ENCODE data around the gene SUPT3H. TPM values are rescaled to one million over a fixed set of nuclear protein-coding genes. Genes with fewer than 3 reads are reported as not detected.

SUPT3H gene
- total and polyA plus RNA-seq, 12 donors = 10.0 to 56.2 (median 16.6) TPM

GRCh38 chr6:44960898-44961297 lies 416.8 kb downstream of the SUPT3H start:
- no peak for TF ChIP-seq POLR2A (IDR thresholded peaks at IDR 0.05)
- no peak for TF ChIP-seq CTCF (IDR thresholded peaks at IDR 0.05)
- Histone ChIP-seq H3K27me3 (no peaks in the 10 kb centered on the region), H3K4me1 (replicated peaks in 1 of 2) (peaks cover 0 to under 1% of the 10 kb centered on the region in 2 donors), H3K9me3 (replicated peaks in 1 of 3) (no peaks in the 10 kb centered on the region), H3K27ac (no peak overlapping the region), H3K36me3 (replicated peaks in 1 of 2) (no peaks in the 10 kb centered on the region), H3K4me3 (no peak overlapping the region)
- DNase-seq = no peak
- WGBS, 4 donors = 60 to 71% (median 67%) methylated on average over 4 of the region's 4 CpGs
- intact Hi-C loops (cut with DNase I) = no loop called here

- no peak for DNase-seq
- no peaks in the 10 kb centered on the region for H3K36me3 ChIP-seq (replicated peaks in 1 of 2)
- no peaks in the 10 kb centered on the region for H3K9me3 ChIP-seq (replicated peaks in 1 of 3)
- H3K4me3 ChIP-seq = no peak overlapping the region
- intact Hi-C loops (cut with DNase I) = no loop called here
- TF ChIP-seq POLR2A (IDR thresholded peaks at IDR 0.05) (no peak), CTCF (IDR thresholded peaks at IDR 0.05) (no peak)
- no peaks in the 10 kb centered on the region for H3K4me1 ChIP-seq (replicated peaks in 1 of 2)
- no peak overlapping the region for H3K27ac ChIP-seq
- WGBS, 4 donors = 90 to 93% (median 90%) methylated on average over 3 of the region's 3 CpGs
- no peaks in the 10 kb centered on the region for H3K27me3 ChIP-seq
Observed at GRCh38 chr6:44959651-44960050, 418.1 kb downstream of the SUPT3H start.

- H3K9me3 ChIP-seq (replicated peaks in 1 of 3) = no peaks in the 10 kb centered on the region
- no peak for DNase-seq
- H3K36me3 ChIP-seq (replicated peaks in 1 of 2) = no peaks in the 10 kb centered on the region
- TF ChIP-seq POLR2A (IDR thresholded peaks at IDR 0.05) = no peak
- TF ChIP-seq CTCF (IDR thresholded peaks at IDR 0.05) = no peak
- H3K27me3 ChIP-seq = no peaks in the 10 kb centered on the region
- no peak overlapping the region for H3K27ac ChIP-seq
- no peak overlapping the region for H3K4me3 ChIP-seq
- intact Hi-C loops (cut with DNase I) = no loop called here
- WGBS, 4 donors = 83 to 94% (median 88%) methylated on average over 4 of the region's 4 CpGs
- no peaks in the 10 kb centered on the region for H3K4me1 ChIP-seq (replicated peaks in 1 of 2)
Observed at GRCh38 chr6:44957156-44957555, 420.6 kb downstream of the SUPT3H start.

- no peaks in the 10 kb centered on the region for H3K9me3 ChIP-seq (replicated peaks in 1 of 3)
- no peaks in the 10 kb centered on the region for H3K36me3 ChIP-seq (replicated peaks in 1 of 2)
- DNase-seq = no peak
- no peak overlapping the region for H3K4me3 ChIP-seq
- H3K27me3 ChIP-seq = no peaks in the 10 kb centered on the region
- TF ChIP-seq CTCF (IDR thresholded peaks at IDR 0.05) (no peak), POLR2A (IDR thresholded peaks at IDR 0.05) (no peak)
- H3K4me1 ChIP-seq (replicated peaks in 1 of 2) = no peaks in the 10 kb centered on the region
- intact Hi-C loops (cut with DNase I) = no loop called here
- no peak overlapping the region for H3K27ac ChIP-seq
- 89 to 98% (median 96%) methylated on average over 5 of the region's 5 CpGs for WGBS, 4 donors
Observed at GRCh38 chr6:44956396-44956795, 421.3 kb downstream of the SUPT3H start.
